Stimulated activated CD4-positive, alpha-beta T cell treated with anti-CD3 and anti-CD28 coated beads, Interleukin-12 subunit alpha, Interleukin-12 subunit beta, amount 100 ng/mL, for 48 hours (primary cell): Measurements from ENCODE around the gene ADRA2C.

Source experiments
- DNase-seq, 3 donors: peaks; one replicate each; pipeline ENCODE4 v3.0.0-alpha.2; 2020; ENCODE audit warnings: low read depth in 2 of 3, low spot score in 1 of 3

The ADRA2C gene

GRCh38 chr4:3775005-3775404 lies 8.8 kb downstream of the ADRA2C start:
- DNase-seq: no peak

GRCh38 chr4:3775576-3775975 lies 9.4 kb downstream of the ADRA2C start:
- DNase-seq: no peak

GRCh38 chr4:3776166-3777032 lies 10.2 kb downstream of the ADRA2C start:
- DNase-seq: no peak

GRCh38 chr4:3777033-3777390 lies 10.8 kb downstream of the ADRA2C start:
- DNase-seq: no peak

- no peak for DNase-seq
These were observed 11.5 kb downstream of the ADRA2C start for GRCh38 chr4:3777669-3778068.

GRCh38 chr4:3779509-3779908 lies 13.3 kb downstream of the ADRA2C start:
- no peak for DNase-seq

- no peak for DNase-seq
These were observed 14.4 kb downstream of the ADRA2C start for GRCh38 chr4:3780347-3781171.

GRCh38 chr4:3781193-3781886 lies 15.2 kb downstream of the ADRA2C start:
- DNase-seq: no peak

- no peak for DNase-seq
These were observed 16.1 kb downstream of the ADRA2C start for GRCh38 chr4:3781997-3782930.

- DNase-seq: no peak
These were observed 17.6 kb downstream of the ADRA2C start for GRCh38 chr4:3783693-3784306.

GRCh38 chr4:3784454-3785291 lies 18.5 kb downstream of the ADRA2C start:
- DNase-seq: no peak

- no peak for DNase-seq
These were observed 19.0 kb downstream of the ADRA2C start for GRCh38 chr4:3785292-3785565.

- no peak for DNase-seq
These were observed 20.1 kb downstream of the ADRA2C start for GRCh38 chr4:3786196-3786869.

- no peak for DNase-seq
These were observed 21.5 kb downstream of the ADRA2C start for GRCh38 chr4:3787489-3788365.

- no peak for DNase-seq
These were observed 22.1 kb downstream of the ADRA2C start for GRCh38 chr4:3788366-3788660.

- no peak for DNase-seq
These were observed 23.4 kb downstream of the ADRA2C start for GRCh38 chr4:3789587-3789986.

GRCh38 chr4:3790006-3790561 lies 23.9 kb downstream of the ADRA2C start:
- DNase-seq: no peak

- no peak for DNase-seq
These were observed 25.1 kb downstream of the ADRA2C start for GRCh38 chr4:3791256-3791655.
